DMS114 treated with DMSO at 0.1 percent for 48 hours (cell line): ENCODE measurements around the gene MCL1.
"Not testable (repeated sequence)": the region's sequence is repeated elsewhere in the genome, so short reads cannot be mapped to it uniquely, and the experiment has no call there.

Experiments
- DNase-seq: peaks from one replicate; lab custom pipeline; 2025; ENCODE audit not compliant: unreplicated experiment; lab: John Stamatoyannopoulos, UW

MCL1 gene

DNA sequence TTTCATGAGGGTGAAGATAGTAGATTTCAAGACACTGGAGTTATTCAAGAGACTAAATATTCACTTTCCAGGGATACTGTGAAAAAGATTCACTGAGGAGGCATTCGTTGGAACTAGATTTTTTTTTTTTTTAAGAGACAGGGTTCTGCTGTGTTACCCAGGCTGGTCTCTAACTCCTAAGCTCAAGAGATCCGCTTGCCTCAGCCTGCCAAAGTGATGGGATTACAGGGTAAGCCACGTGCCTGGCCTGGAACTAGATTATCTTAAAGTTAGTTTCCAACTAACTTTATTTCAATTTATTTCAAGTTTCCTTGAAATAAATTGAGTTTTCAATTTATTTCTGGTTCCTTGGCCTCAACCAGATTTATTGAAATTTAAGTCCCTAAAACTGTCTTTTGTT, 24.3 kb upstream of the MCL1 start:
- no peak for DNase-seq

DNA sequence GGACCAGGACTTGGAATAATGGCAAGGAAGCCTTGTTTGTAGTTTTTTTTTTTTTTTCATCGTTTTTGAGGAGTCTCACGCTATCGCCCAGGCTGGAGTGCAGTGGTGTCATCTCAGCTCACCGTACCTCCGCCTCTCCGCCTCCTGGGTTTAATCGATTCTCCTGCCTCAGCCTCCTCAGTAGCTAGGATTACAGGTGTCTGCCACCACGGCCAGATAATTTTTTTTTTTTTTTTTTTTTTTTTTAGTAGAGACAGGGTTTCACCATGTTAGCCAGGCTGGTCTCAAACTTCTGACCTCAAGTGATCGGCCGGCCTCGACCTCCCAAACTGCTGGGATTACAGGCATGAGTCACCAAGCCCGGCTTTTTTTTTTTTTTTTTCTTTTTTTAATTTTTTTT, 23.0 kb upstream of the MCL1 start:
- DNase-seq = not testable (repeated sequence)

DNA sequence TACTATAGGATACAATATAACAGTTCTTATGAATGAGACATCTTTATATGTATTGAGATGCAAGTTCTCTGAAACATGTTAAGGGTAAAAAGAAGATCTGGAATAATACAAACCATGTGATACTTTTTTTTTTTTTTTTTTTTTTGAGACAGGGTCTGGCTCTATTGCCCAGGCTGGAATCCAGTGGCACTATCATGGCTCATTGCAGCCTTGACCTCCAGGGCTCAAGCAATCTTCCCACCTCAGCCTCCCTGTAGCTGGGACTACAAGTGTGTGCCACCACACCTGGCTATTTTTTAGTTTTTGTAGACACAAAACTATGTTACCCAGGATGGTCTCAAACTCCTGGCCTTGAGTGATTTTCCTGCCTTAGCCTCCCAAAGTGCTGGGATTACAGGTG, 22.1 kb upstream of the MCL1 start:
- no peak for DNase-seq

DNA sequence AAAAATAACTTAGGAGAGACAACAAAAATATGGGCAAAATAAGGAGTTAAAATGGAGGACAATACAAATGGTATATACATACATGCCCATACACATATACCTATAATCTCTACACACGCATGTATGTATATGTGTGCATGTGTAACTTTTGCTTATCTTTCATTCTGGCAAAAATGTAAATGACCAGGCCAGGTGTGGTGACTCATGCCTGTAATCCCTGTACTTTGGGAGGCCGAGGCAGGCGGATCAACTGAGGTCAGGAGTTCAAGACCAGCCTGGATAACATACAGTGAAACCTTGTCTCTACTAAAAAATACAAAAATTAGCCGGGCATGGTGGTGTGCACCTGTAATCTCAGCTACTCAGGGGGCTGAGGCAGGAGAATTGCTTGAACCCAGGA, 18.9 kb upstream of the MCL1 start:
- DNase-seq = not testable (repeated sequence)

DNA sequence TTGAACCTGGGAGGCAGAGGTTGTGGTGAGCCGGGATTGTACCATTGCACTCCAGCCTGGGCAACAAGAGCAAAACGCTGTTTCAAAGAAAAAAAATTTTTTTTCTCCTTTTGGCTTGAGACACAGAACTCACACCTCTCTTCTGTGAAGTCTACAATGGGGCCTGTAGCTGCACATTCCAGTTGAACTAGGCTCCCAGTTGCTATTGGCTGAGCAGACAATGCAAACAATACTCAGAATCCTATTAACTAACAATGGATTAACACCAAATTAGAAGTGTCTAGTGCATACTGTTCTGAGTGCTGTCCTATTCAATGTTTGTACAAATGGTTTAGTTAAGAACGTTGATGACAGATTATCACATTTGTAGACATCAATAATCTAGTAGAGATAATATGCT, 17.6 kb upstream of the MCL1 start:
- no peak for DNase-seq

DNA sequence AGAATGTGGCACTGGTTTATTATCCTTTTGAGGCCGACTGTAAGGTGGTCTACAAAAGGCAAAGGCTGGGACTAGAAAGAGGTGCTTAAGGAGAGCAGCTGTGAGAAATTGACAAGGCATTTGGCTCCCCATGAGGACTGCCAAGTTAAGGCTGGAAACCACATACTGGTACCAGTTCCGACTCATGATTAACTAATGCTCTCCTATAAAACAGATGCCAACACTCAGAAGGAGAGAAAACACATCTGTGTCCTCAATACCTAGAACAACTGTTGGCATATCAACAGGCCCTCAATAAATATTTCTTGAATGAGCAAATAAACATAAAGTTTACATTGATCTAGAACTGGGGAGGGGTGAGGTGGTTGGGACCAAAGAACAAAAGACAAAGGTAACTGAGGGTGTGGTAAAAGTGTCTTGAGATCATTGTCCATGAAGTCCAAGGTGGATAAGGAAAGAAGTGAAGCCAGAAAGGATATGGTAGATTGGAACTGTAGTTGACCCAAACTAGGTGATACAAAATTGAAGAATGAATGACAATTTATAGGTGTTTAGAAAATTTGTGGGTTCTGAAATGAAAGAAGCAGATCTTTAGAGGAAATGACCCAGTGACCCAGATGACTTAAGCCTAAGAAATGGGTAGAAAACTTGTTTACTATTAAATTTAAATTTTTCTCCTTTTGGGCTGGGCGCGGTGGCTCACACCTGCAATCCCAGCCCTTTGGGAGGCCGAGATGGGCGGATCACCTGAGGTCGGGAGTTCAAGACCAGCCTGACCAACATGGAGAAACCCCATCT, 16.9 kb upstream of the MCL1 start:
- no peak for DNase-seq

DNA sequence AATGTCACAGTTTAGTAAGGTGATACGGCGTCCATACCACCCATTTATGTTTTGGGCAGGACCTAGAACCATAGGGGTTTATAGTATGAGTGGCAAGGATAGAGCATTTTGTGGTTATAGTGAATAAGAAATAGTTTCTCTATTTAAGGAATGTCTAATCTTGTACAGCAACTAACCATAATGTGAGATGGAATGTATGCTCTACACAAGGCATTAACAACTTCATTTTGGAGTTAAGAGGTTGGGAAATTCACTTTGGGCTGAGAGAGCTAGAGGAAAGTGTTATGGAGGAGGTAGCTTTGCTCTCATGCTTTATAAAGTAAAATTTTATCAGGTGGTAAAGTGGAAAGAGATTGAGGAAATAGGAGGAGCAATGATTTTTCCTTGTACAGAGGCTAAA, 3.0 kb upstream of the MCL1 start:
- DNase-seq = no peak

DNA sequence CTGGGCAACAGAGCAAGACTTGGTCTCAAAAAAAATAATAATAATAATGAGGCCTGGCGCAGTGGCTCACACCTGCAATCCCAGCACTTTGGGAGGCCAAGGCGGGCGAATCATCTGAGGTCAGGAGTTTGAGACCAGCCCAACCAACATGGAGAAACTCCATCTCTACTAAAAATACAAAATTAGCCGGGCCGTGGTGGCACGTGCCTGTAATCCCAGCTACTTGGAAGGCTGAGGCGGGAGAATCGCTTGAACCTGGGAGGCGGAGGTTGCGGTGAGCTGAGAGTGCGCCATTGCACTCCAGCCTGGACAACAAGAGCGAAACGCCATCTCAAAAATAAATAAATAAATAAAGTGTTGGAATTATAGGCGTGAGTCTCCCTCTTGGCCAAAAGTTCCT, 2.6 kb upstream of the MCL1 start:
- DNase-seq = not testable (repeated sequence)

DNA sequence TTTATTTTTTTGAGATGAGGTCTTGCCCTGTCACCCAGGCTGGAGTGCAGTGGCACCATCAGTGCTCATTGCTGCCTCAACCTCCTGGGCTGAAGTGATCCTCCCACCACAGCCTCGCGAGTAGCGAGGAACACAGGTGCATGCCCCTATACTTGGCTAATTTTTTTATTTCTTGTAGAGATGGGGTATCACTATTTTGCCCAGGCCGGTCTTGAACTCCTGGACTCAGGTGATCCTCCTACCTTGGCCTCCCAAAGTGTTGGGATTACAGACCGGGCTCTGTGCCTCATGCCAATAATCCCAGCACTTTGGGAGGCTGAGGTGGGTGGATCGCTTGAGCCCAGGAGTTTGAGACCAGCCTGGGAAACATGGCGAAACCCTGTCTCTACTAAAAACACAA, 2.0 kb upstream of the MCL1 start:
- not testable (repeated sequence) for DNase-seq

DNA sequence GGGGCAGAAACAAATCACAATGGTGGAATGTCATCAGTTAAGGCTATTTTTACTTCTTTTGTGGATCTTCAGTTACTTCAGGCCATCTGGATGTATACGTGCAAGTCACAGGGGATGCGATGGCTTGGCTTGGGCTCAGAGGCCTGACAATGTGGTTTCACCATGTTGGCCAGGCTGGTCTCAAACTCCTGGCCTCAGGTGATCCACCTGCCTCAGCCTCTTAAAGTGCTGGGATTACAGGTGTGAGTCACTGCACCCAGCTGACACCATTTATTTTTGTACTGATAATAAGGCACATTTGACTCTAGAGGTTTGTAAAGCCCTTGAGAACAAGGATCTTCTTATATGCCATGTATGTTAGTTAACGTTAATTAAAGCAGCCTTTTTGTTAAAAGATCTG, 1.6 kb upstream of the MCL1 start:
- DNase-seq = not testable (repeated sequence)

DNA sequence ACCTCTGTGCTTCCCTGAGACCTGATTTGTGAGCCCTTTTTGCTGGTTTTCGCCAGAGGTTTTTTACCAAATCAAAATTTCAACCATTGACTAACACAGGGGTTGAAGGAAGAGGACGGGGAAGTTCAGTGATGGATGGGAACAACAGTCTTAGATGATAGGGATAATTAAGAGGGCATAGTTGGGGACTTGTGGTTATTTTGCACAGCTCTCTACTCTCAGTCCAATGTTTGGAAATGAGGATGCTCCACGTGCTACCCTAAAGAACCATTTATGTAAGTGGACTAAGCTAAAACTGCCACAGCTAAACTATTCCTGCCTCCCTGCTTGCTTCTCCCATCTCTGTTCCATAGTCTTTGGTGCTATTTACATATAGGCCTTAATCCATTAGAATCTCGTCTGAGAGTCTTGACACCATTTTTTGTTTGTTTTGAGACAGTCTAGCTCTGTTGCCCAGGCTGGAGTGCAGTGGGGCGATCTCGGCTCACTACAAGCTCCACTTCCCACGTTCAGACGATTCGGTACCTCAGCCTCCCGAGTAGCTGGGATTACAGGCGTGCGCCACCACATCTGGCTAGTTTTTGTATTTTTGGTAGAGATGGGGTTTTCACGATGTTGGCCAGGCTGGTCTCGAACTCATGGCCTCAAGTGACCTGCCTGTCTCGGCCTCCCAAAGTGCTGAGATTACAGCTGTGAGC, 684 bp upstream of the MCL1 start:
- no peak for DNase-seq

DNA sequence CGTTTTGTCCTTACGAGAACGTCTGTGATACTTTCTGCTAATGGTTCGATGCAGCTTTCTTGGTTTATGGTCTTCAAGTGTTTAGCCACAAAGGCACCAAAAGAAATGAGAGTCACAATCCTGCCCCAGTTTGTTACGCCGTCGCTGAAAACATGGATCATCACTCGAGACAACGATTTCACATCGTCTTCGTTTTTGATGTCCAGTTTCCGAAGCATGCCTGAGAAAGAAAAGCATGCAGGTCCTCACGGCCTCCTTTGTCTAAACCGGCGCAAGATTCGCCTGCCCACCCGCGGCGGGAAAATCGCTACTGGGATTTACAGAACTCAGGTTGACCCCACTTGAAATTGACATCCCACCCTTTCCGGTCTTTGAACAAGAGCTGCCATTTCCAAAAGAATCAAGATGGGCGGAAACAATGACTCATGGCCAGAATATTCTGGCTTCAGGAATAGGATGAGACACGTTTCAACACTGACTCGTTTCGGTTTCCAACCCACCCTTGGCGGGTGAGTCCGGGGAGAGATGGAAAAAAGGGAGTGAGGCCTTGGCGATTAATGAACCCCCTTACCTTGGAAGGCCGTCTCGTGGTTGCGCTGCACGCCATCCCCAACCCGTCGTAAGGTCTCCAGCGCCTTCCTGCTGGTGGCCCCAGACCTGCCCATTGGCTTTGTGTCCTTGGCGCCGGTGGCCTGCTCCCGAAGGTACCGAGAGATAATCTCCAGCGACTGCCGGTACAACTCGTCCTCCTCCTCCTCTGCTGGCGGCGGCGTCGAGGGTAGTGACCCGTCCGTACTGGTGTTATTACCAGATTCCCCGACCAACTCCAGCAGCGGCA, 919 bp downstream of the MCL1 start:
- no peak for DNase-seq

DNA sequence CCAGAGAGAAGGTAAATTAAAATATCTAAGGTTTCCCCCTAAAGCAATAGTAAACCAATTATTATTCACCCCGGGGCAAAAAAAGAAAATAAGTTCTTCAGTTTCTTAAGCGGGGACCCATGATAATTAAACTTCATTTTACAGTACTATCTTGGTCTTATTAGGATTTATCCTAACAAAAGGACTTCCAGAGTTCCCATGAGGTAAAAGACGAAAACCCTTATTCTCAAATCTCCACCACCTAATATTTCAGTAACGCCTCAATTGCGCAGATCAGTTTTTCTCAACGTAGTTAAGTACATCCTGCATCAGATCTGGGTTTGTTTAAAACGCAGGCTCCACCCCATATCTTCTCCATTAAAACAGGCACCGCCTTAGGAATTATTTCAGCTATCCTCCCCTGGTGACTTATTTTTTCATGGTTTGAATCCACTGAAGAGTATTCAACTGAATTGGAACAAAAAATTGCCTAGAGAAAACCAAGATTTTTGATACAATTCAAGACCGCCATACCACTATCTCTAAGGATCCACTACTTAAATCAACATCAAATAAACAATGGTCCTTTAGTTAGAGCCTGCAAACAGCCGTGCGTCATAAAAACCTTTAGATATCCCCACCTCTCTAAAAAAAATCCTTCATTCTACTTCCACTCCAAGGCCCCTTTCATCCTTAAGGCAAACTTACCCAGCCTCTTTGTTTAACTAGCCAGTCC, 1.7 kb downstream of the MCL1 start:
- no peak for DNase-seq

DNA sequence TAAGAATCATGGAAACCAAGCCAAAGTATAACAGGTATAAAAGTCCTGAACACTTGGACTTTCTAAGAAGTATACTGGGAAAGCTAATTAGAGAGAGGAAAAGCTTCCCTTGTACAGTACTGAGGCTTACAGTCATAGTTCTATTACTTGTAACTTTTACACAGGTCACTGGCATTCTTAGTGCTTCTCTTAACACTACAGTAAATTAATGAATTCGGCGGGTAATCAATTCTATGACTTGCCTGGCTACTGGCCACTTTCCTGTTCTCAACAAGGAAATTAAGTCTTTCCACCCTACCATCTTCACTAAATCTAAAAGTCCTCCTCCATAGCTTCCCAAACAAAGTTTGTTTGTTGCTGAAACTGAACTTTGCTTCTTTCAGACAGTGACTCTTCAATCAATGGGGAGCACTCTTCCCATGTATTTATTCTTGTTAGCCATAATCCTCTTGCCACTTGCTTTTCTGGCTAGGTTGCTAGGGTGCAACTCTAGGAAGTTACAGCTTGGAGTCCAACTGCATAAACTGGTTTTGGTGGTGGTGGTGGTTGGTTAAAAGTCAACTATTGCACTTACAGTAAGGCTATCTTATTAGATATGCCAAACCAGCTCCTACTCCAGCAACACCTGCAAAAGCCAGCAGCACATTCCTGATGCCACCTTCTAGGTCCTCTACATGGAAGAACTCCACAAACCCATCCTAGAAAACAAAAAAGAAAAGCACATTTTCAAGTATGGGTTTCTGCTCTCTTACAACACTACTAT, 2.4 kb downstream of the MCL1 start:
- DNase-seq = no peak

DNA sequence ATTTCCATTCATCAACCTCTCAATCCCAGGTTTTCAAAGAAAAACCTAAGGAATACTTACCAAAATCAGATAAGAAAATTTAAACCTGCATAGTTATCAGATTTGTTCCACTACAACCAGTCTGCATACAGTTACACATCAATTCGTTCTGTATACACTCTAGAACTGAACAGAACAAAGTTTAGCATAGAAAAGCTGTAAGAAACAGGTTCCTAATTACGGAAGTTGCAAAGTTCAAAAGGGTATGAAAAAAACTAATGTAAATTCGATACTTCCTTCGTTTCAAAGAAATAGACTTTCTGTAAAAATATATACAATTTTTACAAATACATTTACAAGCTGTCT, 3.1 kb downstream of the MCL1 start:
- no peak for DNase-seq

DNA sequence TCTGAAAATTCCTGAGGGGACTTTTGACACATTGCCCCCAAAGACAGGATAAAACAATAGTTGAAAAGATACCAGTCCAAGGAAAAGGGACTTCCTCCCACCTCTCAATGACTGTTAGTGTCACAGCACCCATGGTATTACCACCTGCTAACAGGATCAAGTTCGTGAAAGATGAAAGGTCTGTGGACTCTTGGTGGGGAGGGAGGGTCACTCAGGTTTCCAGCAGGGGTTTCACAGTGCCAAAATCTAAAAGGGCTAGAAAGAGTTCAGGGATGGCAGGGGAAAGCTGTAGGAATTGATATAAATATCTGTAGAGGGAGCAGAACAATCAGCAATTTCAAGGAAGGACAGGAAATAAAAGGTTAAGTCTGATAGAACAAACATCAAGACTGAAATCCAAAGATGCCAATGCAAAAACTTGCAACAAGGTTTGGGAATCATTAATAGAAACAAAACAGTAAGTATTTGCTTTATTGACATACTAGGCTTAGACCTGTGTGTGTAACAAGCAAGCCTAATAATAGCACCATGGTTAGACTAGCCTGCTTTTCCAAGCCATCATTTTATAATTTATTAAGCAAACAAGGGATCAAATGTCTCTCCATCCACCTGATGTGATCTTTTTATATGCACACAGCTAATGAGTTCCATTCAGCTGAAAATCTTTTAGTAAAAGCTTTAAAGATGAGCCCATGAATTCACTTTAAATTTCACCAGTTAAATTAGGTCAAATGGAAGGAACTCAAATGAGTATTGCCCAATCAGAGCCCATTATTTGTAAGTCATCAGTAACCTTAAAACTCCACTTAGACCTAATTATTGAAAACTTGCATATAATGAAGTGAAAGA, 3.7 kb downstream of the MCL1 start:
- no peak for DNase-seq

DNA sequence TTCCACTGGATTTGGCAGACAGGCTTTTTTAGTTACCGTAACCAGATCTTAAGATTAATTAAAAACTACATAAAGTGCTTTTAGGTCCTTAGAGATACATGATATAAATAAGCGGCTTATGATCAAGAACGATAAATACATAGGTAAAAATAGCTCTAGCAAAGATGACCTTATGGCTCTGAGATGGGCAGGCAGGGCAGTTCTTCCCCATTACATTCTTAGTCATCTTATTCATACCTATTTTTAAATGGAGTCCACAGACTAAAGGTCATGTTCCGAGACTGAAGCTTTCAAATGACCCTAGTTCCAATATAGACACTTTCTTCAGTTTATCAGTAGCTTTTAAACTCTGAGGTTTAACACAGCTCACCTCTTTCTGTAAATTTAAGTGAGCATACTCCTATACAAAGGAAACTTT, 4.3 kb downstream of the MCL1 start:
- no peak for DNase-seq

DNA sequence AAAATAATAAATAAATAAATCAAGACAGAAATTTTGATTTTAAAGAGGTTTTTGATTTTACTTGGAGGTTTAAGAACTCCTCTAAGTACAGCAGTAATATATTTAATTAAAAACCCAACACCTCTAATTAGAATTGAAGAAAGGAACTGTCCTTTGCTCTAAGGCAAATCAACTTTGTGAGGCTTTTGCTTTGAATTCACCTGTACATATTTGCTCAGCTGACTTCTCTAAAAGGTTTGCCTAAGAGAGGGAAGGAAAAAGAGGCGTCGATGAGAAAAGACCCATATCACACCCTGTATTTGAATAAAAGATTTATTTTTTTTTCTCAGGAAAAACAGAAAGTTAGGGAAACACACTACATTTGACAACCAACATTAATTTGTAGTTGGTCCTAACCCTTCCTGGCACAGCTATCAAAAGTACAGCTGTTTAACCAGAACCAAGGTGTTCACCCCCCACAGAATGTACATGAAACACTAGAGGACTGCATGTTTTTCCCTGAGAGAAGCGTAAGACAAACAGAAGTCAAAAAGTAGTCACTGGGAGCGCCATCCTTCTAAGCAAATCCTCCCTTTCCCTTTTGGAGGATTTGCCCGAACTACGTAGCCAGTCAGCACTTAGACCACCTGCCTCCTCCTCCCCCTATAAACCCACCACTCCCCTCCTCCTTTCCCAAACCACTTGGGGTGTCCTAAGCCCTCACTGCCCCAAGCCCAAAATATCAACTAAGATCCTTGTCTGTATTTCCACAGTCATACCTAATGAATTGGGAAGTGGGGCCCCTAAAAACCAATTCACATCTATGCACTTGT, 4.9 kb downstream of the MCL1 start:
- DNase-seq = no peak

DNA sequence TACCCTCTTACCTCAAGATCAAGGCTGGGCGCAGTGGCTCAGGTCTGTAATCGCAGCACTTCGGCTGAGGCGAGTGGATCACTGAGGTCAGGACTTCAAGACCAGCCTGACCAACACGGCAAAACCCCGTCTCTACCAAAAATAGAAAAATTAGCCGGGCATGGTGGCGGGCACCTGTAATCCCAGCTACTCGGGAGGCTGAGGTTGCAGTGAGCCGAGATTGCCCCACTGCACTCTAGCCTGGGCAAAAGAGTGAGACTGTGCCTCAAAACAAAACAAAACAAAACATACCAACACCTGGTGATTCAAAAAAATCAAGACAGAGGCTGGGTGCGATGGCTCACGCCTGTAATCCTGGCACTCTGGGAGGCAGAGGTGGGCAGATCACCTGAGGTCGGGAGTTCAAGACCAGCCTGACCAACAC, 5.8 kb downstream of the MCL1 start:
- DNase-seq = not testable (repeated sequence)
